Measurements from ENCODE around the gene CPSF7.
A peak's percentile ranks its signal among the peaks of the same experiment; 100 is the strongest.
"Not testable (repeated sequence)": the region's sequence is repeated elsewhere in the genome, so short reads cannot be mapped to it uniquely, and the experiment has no call there.

The CPSF7 gene, protein sequence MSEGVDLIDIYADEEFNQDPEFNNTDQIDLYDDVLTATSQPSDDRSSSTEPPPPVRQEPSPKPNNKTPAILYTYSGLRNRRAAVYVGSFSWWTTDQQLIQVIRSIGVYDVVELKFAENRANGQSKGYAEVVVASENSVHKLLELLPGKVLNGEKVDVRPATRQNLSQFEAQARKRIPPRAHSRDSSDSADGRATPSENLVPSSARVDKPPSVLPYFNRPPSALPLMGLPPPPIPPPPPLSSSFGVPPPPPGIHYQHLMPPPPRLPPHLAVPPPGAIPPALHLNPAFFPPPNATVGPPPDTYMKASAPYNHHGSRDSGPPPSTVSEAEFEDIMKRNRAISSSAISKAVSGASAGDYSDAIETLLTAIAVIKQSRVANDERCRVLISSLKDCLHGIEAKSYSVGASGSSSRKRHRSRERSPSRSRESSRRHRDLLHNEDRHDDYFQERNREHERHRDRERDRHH

DNA sequence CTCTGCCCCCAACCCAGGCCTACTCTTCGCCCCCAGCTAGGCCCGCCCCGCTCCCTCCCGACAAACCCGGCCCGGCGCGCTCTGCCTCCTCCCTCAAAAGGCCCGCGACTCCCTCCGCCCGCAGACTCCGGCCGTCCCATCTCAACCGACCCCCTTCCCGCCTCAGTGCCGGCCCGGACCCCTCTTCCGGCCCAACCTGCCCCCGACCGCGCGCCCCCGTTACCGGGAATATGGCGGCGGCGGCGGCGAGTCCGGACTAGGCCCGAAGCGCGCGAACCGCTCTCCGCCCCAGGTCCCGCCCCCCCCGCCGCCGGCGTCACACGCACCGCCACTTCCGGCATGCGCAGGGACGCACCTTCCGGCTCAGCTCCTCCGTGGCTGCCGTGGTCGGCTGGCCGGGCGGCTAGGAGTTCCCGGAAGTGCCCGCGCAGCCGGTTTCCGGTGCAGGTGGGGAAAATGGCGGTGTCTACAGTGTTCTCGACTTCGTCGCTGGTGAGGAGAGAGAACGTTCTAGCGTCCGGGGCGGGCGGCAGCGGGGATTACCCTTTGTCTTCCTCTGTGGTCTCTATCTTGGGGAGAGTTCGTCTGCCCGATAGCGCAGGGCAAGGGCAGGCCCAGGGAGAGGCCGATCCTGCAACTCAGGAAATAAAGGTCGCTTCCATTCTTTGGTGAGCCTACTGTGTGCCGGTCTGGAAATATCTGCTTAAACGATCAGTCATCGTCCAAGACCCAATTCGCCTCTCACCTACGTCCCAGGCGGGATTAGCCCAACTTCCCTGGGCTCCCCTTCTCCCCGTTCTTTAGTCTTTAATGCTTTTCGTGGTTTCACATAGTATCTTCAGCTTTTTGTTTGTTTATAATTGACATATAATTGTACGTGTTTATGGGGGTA, at the start of gene CPSF7, which contains the start of gene SDHAF2:
TSS of gene CPSF7 (minus strand) at position 285 of the 892 bp plus-strand sequence. CDS start 740 bp downstream, outside the sequence.
TSS of gene SDHAF2 (plus strand) at position 434 of the 892 bp plus-strand sequence. CDS start at position 457, 23 bp downstream.
- DNase-seq = peak; percentile 81

DNA sequence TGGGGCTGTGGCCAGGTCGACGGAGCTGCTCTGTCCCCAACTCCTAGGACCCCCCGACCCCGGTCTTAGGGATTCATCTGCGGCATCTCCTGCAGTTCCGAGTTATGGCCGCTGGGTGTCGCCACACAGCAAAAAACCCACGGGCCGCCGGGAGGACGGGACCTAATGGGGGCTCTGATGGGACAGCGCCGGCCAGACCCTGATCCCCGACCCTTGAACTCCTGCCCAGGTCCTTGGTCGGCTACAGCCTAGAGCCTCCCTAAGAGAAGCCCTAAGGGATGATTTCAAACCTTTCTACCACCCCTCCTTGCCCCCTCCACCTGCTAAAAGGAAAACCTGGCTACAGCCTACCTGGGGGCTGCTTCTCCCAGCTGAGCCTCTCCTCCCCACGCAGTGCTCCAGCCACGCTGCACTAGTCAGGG, 48.0 kb upstream of the CPSF7 start:
- DNase-seq = no peak

DNA sequence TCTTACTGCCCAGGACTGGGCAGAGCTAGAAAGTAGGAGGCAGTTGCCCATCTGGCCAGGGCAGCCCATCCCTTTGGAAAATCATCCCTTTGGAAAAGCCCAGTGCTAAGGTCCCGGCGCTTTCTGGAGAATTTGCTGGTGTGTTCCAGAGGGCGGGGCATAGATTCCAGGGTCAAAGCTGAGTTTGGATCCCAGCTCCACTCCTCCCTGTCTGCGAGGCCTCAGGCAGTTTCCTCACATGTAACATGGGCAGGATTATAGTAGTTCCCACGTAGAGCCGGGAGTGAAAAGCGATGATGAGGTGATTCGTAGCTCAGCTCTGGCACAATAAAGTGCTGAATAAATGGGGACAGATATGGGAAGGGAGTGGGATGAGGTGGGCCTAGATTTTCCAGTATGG, 47.4 kb upstream of the CPSF7 start:
- DNase-seq = no peak

DNA sequence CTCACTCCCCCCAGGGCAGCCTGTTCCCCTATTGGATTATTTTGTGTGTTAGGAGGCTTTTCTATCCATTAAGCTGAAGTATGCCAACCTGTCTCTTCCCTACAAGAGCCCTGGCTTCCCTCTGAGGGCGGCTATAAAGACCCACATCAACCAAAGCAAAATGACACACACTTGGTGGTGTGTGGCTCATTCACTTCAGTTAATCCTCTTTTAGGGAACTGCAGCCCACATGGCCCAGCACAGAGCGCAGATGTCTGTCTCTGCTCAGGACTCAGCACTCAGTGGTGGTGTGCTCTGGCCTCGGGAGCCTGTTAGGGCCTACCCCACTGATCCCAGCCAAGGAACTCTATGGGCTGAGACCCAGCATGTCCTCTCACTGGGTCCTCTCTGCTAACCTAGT, 46.6 kb upstream of the CPSF7 start:
- DNase-seq = no peak

DNA sequence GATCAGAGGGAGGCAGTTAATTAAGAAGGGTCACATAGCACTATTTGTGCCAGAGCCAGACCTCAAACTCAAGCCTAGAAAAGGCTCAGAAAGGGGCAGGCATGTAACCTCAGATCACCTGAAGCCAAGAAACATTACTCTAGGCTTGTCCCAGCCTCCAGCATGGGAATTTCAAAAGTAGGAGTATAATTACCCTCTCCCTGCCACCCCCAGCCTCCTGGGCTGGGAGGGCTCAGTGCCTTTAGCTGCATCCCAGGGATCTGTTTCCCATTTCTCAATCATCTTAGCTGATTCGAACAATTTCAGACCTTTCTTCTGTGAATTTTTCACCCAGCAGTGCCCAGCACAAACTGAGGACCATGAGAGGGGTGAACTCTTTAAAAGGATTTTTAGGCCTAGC, 45.7 kb upstream of the CPSF7 start:
- no peak for DNase-seq

DNA sequence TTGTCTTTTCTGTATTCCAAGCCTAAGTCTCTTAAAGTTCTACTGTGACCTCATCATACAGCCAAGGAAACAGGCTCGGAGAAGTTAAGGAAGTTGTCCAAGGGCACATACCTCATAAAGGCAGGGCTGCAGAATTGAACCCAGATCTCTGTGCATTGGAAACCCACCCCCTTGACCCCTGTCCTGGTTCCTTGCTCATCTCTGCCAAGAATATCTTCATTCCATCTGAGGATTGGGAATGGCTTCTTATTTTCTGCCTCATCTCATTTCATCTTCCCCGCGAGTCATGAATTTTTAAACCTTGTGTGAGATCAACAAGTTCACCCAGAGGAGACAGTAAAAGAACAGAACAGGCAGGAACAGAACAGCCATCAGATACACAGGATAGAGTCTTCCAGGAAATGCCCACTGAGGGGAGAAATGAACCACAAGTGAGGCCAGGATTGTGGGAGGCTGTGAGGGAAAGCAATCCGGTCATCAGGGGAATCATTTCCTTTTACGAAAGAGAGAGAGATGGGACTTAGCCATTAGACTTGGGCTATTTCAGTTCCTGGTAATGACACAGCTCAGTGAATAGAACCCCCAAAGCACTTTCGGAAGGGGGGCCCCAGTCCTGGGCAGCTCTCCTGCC, 44.4 kb upstream of the CPSF7 start:
- no peak for DNase-seq

DNA sequence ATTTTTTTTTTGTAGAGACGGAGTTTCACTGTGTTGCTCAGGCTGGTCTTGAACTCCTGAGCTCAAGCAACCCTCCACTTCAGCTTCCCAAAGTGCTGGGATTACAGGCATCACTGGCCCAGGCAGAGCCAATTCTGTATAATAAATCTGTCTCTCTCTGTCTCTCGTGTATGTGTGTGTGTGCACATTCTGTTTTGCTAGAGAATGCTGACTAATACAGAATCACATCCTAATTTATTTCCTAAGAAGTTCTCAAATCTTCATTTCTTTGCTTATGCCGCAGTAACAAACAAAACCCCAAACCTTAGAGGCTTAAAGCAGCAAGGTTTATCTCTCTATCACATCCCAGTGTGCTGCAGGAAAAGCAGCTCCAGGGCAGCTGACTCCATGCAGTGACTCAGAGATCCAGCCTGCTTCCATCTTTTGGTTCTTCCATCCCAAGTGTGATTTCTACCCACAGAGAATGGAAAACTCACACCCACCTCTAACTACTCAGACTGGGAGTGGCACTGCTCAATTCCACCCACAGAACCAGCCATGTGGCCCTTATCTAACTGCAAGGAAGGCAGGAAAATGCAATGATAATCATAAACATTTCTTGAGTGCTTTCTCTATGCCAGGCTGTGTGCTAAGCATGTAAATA, 43.7 kb upstream of the CPSF7 start:
- DNase-seq = no peak

DNA sequence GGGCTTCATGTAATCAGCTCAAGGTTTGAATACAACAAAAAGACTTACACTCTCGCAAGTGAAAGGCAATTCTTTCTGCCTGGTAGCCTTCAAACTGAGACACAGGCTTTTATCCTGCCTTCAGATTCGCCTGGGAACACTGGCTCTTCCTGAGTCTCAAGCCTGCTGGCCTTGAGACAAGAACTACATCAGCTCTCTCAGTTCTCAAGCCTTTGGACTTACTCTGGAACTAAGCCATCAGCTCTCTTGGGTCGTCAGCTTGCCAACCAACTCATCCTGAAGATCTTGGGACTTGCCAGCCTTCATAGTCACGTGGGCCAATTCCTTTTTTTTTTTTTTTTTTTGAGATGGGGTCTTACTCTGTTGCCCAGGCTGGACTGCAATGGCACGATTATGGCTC, 43.1 kb upstream of the CPSF7 start:
- no peak for DNase-seq

DNA sequence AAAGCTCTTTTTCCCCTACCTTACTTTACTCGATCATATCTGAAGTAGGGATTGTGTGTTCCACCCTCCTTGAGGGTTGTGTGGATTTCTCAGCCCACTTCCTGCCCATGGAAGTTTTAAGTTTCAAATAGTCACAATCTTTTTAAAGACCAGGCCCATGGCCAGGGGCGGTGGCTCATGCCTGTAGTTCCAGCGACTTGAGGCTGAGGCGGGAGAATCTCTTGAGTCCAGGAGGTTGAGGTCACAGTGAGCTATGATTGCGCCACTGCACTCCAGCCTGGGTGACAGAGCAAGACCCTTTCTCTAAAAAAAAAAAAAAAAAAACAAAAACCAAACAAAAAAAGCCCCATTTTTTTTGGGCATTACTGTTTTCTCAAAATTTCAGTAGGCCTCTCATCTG, 42.5 kb upstream of the CPSF7 start:
- DNase-seq = no peak

DNA sequence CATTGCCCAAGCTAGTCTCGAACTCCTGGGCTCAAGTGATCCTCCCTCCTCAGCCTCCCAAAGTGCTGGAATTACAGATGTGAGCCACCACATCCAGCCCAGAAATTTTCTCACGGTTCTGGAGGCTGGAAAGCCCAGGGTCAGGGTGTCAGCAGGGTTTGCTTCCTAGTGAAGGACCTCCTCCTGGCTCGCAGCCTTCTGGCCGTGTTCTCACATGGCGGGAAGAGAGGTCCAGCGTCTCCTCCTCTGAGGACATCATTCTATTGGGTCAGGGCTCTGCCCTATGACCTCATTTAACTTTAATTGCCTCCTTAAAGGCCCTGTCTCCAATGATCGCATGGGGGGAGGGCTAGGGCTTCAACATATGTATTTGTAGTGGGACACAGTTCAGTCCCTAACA, 38.2 kb upstream of the CPSF7 start:
- DNase-seq = no peak

DNA sequence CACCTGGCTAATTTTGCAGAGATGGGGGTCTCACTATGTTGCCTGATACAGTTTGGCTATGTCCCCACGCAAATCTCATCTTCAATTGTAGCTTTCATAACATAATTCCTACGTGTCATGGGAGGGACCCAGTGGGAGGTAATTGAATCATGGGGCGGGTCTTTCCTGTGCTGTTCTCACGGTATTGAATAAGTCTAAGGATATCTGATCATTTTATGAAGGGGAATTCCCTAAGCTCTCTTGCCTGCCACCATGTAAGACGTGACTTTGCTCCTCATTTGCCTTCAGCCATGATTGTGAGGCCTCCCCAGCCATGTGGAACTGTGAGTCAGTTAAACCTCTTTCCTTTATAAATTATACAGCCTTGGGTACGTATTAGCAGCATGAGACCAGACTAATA, 37.8 kb upstream of the CPSF7 start:
- not testable (repeated sequence) for DNase-seq

DNA sequence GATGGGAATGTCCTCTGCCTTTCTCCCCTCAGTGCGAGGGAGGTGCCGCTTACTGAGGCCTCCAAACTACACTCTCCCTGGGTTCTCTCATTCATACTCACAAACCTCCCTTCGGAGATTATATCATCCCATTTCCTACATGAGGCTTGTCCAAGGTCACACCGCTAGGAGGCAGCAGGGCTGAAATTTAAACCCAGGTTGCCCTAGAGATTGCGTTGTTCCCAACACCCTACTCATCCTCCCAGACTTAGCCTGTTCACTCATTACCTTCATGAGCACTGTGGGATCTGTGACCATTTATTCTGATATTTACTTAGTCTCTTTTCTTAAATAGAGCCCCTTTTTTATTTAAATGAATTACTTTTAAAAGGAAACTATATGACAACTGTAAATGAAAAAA, 31.2 kb upstream of the CPSF7 start:
- DNase-seq = no peak

DNA sequence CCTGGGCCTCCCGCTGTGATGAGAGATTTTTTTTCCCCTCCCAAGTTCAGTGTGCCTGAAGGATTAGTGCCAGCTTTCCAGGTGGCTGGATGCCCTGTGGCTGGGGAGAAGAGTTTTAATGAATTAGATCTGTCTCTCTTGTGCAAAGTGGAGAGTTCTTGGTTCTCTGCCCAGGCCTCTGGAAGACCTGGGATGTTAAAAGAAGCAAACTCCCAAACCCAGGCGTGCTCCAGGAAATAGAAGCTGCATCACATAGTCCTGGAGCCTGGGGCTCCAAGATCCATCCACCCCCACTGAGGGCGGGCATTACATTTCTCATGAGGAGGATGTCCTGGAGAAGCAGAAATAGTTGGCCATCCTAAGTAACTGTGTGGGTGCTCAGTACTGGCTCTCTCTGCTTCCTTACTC, 30.7 kb upstream of the CPSF7 start:
- no peak for DNase-seq

DNA sequence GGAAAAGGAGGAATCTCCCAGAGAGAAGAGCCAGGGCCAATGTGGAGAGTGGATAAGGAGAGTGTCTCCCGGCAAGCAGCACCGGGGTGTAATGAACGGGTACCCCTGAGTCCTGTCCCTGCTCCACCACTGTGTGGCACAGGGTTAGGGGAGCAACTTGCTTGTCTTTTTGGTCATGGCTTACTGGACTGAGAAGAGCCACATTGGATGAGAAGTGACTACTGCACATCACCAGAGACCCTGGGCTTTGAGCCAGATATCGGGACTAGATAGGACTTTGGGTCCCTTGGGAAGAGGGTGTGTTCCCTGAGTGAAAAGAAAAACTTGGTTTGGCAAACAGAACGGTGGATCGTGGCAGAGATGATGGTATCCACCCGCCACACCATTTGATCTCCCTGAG, 24.7 kb upstream of the CPSF7 start:
- no peak for DNase-seq

DNA sequence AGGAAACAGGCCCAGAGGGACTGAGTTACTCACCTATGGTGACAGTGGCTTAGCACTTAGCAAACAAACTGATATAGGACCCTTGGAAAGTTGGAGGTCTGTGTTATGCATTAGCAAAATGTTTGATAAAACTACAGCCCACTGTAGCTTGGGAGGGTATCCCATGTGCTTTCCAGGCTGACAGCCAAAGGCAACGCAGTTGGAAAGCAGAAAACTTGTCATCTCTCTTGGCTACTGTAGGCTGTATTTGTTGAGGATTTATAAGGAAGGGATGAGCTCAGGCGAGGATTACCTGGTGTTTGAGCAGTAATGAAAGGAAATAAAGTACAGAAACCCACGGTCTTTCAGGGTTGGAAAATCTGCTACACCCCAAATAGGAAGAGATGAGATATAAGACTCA, 23.9 kb upstream of the CPSF7 start:
- DNase-seq = no peak

DNA sequence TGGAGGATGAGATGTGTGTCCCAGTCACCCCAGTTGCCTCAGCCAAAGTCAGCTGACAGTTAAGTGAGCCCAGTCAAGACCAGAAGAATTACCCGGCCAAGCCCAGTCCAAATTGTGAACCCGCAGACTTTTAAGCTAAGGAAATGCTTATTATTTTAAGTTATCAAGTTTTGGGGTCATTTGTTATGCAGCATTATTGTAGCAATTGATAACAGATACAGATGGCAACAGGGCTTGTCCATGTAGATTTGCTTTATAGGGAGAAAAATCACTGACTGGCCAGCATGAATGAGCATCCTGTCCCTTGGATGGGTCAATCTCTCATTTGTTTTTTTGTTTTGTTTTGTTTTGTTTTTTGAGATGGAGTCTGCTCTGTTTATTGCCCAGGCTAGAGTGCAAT, 23.1 kb upstream of the CPSF7 start:
- DNase-seq = no peak

DNA sequence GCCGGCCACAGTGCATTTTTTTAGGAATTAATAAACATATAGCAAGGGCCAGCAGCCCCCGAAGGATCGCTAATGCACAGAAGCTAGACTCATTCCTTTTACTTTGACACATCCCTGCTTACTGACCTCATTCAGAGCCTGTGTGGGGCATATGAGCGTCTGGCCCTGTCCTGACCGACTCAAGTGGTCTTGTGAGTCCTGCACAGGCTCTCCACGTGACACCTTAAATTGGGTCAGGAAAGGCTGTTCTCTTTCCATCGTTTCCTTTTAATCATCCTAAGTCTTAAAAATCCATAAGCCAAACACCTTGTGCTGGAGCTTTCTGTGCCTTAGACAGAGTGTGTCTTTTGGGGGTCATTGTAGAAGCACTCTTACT, 18.8 kb upstream of the CPSF7 start:
- no peak for DNase-seq

DNA sequence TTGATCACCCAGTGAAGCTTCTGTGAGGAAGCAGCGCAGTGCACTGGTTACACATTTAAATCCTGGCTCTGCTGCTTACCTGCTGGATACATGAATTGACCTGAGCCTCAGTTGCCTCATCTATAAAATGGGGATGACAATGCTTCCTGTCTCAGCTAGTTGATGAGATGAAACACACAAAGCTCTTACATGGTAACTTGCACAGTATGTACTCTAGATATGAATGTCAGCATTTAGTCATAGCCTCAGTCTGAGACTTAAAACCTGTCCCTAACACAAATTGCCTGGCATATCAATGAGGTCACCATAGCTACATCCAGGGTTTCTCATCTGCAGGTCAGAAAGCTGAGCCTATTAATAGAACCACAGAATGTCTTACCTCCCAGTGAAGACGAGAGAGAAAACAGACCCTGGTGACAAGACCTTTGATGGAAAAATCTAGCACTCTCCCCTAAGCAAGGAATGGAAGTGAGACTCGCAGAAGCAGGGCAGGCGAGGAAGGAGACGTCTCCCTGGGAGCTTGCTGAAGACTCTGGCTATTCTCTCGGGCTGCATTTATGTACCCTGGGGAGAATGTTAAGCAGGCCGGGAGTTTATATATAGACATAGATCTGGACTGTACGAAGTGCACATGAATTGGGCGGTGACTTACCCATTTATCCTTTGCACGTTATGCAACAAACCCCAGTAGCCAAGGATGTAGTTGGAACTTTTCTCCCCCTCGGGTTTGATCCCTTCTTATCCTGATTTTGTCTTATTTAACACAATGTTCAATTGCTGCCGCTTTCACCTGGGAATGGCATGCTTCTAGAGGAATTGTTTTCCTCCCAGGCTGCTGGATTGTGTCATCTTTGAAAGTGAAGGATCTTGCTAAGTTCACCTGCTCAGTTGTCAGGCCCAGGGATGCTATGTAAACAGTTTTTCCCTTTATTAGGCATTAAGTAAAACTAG, 18.1 kb upstream of the CPSF7 start:
- no peak for DNase-seq

DNA sequence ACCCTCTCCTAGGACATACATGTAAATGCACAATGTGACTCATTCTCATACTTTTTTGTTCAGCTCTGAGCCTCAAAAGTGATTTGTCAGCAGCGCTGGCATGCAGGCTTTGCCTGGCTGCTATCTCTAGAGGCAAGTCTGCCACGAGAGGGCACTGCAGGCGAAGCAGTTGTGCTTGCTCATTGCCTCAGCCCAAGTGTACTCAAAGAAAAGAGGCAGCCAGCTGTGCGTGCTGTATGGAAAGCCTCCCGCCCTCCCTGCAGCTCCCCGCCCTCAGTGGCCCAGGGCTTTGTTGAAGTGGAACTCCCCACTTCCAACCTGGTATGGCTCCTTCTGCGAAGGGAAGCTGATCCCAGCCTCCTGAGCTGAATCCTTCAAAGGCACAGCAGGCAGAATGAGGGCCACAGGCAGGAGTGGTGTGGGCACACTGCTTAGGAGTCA, 16.5 kb upstream of the CPSF7 start:
- DNase-seq = peak; percentile 91

DNA sequence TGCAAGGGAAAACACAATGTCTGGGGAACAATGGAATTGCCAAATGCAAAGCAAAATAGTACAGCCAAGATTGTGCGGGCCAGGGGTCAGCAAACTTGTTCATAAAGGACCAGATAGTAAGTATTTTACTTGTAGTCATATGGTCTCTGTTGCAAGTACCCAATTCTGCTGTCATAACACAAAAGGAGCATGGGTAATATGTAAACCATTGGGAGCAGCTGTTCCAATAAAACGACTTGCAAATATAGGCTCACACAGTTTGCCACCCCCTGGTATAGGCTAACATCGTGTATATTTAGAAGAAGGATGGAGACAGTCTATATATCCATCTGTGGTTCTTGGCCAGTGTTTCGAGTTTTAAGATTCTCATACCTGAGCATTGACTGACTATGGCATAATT, 15.7 kb upstream of the CPSF7 start:
- DNase-seq = no peak

DNA sequence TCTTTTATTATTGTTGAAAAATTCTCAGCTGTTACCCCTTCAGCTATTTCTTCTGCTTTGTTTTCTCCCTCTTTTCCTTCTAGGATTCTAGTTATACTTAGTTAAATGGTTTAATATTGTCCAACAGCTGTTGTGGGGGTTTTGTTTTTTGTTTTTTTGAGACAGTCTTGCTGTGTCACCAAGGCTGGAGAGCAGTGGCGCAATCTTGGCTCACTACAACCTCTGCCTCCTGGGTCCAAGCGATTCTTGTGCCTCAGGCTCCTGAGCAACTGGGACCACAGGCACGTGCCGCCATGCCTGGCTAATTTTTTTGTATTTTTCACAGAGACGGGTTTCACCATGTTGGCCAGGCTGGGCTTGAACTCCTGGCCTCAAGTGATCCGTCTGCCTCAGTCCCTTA, 12.8 kb upstream of the CPSF7 start:
- no peak for DNase-seq

DNA sequence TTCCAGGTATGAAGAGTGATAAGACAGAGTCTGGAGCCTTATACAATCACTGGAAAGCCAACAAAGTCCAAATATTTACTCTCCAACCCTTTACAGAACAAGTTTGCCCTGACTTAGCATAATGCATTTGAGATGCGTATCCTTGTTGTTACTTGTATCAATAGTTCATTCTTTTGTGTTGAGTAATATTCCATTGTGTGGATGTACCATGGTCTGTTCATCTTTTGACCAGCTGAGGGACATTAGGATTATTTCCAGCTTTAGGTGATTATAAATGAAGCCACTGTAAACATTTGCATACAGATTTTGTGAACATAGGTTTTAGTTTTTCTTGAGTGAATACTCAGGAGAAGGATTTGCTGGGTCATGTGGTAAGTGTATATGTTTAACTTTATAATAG, 9.8 kb upstream of the CPSF7 start:
- no peak for DNase-seq
